Activated CD4-positive, alpha-beta T cell treated with anti-CD3 and anti-CD28 coated beads, Interleukin-10, Interleukin-2, amounts not matched to agents 100 ng/mL and 50 ng/mL, durations not matched to agents 16 hours and 8 hours (primary cell): ENCODE data around the gene PLXNA4.

ENCODE experiments used
- DNase-seq: peaks from one replicate; pipeline ENCODE4 v3.0.0-alpha.2; 2020

Gene PLXNA4

DNA sequence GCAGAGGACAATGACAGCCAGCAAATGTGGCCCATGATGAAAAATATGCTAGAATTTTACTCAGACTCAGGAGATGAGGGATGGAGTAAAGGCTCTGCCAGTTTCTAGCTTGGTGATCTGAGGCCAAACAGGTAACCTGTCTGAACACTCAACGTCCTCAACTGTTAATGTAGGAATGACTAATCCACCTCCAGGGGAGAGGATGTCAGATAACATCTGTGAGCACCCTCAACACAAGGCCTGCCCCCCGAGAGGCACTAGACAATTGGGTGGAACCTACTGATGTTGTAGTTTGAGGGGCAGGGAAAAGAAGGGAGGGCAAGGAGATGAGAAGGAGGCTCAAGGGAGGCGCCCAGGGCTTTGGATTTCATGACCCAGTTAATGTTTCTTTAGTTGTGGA is 445.1 kb downstream of the PLXNA4 start:
- DNase-seq = no peak

DNA sequence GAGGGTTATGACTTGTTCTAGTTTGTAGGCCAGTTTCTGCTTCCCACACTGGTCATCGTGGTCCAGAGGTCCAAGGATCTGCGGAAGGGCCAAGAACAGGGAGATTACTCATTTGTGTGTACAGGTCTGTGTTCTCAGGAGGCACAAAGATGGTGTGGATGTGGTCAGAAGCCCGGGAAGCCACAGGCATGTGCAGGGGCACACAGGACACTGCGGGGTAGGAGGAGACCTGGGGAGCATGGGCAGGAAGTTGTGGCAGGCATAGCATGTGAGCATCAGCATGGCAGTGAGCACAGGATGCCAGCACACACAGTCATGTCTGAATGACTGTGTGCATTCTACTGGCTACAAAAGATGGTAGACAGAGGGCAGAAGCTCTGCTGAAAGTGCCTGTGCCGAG is 445.8 kb downstream of the PLXNA4 start:
- DNase-seq = peak; percentile 25

DNA sequence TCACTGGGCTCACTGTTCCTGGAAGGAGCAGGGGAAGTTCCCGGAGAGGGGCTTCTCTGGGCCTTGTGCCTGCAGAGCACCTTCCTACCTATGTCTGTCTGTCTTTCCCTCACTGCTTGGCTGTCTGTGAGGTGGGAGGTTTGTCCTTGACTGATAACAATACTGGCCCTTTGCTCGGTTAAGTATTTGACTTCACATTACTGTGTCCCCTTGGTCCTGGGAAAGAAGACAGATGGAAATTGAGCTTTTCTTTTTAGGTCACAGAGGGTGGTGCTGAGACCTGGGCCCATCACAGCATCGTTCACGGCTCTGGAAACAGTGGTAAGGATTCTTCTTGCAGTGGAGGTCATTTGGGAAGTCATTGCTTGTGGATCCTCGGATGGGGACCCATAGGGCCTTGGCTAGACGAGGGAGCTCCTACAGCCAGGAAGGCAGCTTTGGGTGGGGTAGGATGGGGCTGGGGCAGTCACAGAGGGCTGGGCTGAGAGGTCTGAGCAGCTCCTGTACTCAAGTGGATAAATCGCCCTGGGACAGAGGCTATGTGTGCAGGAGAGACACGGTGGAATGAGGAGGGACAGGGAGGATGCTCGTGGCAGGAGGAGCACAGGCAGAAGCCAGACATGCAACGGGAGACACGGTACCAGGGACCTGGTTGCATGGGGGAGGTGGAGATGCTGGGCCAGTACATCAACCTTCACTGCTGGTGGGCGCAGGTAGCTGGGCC is 450.2 kb downstream of the PLXNA4 start:
- no peak for DNase-seq

DNA sequence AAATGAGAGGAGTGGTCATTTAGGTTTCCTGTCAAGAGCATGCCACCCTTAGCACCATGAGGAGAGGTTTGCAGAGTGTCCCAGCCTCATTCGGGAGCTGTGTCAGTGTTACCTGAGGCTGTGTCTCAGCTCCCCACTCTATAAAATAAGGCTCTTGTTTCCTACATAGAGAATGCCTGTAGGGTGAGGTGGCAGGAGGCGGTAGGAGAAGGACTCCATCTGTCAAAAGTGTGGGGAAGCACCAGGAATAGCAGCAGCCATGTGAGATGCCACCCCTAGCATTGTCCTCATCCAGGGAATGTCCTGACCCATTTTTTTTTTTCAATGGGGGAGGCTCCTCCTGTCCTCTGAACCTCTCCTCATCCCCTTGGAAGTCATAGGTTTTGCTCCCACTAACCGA is 451.2 kb downstream of the PLXNA4 start:
- no peak for DNase-seq

DNA sequence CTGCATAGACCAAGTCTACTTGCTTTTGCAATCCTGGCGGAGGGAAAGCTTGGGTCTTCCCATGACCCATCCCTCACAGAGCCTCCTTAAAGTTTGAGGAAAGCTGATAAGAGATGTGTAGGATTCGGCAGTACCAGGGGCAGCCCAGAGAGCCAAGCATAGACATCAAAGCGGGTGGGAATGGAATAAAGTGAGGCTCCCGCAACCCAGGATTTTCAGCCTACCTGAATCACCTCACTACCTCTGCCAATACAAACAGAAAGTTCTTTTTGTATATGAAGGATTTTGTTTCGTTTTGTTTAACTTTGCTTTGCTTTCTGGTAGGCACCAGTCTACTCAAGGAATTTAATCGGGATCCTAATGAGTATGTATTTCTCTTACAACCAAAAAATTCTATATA is 451.7 kb downstream of the PLXNA4 start:
- DNase-seq = no peak

DNA sequence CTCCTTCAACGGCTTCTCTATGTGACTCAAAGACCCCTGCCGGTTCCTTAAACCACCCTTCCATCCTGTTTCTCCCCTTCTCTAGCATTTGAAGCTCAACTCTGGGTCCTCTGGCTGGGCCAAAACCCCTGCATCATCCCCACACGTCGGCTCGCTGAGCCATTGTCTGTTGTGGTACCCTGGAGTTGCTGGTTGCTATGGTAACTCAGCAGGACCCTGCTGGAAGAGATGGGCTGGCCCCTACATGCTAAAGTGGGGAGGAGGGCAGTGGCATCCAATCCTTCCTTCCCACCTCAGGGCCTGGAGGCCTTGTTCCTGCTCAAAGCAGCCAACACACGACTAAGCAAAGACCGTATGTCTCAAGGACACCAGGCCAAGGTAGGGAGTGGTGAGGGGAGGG is 452.5 kb downstream of the PLXNA4 start:
- no peak for DNase-seq

DNA sequence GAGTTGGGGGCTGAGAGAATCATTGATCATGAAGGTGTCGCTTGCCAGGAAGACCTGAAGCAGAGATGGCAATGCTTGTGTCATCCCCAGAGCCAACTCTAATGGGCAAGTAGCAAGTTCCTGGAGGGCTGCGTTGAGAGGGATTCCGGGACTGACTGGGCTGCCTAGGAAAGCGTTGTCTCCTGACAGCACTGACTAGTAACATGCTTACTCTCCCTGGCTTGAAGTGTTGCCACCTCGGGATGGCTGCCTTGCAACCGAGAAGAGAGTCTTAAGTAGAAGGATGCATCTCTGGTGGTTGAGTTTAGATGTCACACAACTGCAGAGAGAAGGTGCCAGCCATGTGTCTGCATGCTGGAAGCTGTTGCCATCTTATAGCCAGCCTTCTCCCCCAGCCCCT is 453.4 kb downstream of the PLXNA4 start:
- no peak for DNase-seq

DNA sequence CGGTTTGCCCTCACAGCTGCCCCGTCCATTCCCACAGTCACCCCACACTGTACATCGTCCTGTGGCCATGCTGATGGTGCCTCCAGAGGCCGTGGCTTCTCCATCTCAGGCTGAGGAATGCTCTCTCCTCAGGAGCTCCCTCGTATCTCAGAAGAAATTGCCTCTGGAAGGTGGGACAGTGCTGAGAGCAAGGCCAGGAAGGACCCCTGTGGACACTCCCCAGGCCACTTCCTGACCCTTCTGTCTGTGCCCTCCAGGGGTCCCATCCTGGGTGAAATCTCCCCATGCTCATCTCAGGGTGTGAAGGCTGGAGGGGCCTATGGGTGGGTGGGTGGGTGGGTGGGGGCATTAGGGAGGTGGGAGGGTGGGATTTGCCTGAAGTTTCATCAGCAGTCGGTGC is 454.3 kb downstream of the PLXNA4 start:
- DNase-seq = no peak

DNA sequence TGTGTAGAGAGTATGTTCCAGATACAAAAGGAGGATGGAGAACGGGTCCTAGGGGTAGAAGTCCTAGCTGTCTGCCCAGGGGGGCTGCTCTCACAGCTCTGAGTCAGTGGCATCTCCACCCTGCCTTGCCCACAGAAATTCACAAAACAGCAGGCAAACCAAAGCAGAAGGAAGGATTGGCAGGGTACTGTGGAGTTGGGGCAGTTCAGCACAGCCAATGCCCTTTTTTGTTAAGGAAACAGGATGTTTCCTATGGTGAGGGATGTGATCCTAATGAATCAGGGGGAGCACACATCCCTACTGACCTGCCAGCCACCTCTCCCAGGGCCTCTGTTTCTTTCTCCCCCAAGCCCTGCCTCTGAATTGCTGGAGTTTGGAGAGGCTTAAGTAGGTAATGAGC is 457.6 kb downstream of the PLXNA4 start:
- no peak for DNase-seq

DNA sequence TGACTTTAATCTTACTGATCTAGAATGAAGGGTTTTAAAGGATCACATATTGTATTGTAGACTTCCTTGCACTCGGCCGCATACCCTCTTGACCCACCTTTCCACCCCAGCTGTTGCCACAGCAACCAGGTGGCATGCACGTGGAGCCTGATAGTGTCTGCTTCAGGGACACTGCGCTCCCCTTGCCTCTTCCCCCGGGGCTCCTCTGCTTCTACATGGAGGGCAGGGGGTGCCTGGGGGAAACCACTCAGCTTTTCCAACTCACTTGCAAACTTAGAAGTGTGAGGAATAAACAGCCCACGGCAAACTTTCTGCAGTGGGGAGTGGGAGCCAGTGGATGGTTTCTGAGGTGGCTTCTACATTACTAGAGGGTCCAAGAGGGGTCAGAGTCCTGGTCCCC is 458.6 kb downstream of the PLXNA4 start:
- DNase-seq = no peak

DNA sequence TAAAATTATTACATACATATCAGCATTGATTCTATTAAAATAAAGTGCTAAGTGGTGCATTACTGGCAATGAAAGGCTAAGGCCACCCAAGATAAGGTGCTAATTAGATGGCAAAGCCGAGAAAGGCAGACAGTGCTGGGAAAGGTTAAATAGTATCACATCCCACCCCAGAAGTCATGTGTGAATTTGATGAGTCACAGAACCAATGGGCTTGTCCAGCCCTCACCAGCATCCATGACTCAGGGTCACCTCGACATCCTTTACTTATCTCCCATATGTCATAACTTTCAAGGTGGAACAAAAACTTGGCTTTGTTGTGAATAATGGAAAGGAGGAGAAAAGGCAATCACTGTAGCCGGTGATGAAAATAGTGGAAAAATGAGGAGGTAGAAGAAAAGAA is 459.1 kb downstream of the PLXNA4 start:
- DNase-seq = no peak

DNA sequence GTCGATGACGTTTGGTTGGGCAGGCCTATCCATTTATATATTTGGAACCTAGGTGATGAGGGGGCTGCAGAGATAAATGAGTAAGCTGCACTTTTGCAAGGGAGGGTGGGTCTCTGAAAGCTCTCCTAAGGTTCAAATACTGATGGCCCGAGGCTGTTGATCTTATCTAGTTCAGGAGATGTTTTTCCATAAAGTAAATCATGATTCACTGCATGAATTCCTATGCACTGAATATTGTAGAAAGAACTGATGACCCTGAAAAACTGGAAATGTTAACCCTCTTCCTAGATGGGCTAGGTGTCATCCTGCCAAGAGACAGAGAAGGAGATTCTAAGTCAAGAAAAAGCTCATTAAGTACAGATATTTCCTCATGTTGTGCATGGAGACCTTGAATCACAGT is 459.9 kb downstream of the PLXNA4 start:
- DNase-seq = no peak

DNA sequence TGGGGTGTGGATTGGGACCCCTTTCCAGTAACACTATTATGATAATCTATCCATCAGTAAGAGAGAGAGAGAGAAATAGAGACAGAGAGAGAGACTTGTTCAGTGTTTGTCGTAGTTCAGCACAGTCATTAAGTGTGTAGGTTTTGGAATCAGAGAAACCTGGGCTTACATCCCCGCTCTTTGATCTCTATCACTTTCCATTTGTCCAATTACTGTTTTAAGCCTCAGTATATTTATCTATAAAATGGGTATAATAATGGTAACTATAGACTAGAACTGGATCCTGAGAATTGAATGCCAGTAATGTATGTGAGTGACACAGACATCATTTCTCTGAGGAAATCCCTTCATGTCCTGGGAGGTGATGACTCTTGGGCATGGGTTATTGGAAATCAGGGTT is 460.5 kb downstream of the PLXNA4 start:
- DNase-seq = no peak

DNA sequence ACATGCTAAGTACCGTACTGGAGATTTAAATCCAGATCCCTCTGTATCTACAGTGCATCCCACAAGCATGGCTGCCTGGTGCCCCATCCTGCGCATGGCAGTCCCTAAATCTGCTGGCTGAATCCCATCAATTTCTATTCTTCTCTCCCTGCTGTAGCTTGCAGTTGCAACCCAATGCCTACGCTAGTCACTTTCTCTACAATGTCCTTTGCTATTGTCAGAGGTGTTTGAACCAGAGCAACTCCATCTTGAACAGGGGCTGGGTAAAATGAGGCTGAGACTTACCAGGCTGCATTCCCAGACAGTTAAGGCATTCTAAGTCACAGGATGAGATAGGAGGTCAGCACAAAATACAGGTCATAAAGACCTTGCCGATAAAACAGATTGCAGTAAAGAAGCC is 461.2 kb downstream of the PLXNA4 start:
- DNase-seq = no peak

DNA sequence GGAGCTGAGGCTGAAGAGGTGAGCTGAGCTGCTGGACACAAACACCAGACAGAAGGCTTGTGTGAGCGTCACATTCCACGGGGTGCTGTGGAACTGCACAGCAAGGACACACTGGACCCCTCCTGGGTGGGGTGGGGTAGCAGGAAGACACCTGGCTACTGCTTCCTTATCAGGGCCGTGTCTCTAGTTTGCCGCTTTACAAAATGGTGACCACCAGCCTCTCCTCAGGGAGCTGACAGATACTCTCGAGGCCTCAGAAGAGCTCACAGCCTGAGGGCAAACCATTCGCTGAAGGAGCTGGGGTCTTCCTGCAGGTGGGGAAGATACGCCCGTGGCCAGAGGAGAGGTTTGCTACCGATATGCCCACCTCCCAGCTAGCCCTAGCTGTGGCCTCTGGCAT is 461.9 kb downstream of the PLXNA4 start:
- DNase-seq = no peak

DNA sequence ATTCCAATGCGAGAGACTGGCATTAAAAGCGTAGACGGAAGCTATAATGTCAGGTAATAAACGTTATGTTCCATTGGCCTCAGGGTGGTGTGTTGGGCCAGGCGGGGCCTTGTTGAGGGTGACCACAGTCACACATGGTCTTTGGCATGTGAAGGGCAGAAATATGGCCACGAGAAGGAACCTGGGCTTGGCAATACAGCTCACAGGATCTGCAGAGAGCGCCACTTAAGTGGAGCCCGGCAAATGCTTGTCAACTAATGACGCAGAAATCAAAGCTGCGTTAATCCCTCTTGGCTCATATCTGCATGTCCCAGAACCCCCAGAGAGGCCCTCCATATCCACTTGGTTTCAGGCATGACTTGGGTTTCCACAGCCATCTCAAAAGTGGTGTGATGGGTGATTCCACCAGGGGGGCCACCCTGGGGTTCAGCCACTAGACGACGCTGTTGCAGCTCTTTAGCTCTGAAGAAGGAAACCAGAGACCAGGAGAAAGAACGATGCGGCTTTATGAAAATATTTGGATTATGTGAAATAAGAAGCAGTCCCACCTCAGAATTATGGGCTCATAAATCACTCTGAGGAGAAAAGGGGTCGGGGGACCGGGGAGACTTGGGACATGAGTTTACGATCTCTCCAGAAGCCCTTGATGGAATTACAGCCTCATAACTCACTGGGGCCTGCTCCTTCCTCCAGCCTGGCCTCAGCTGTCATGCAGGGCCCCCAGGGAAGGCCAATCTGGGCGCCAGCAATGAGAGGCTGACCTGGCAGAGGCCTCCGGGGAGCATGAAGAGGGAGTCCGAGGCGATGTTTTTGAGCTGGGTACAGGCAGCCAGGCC is 462.5 kb downstream of the PLXNA4 start:
- no peak for DNase-seq

DNA sequence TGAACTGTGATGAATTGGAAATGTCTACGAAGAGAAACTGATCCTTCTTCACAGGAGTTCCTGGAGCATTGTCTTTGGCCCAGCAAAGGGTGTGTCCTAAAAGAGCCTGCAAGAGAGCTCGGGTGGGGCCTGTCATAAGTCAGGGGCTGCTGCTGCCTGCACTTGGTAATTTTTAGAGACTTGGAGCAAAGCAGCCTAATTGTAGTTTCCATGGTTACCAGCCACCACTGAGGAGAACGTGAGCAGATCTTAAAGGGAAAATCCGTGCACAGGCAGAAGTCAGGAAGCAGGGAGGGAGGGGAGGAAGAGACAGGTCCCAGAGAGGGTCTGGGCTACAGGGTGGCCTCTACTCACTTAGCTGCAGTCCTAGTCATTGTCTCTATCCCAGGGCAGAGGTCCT is 463.6 kb downstream of the PLXNA4 start:
- no peak for DNase-seq

DNA sequence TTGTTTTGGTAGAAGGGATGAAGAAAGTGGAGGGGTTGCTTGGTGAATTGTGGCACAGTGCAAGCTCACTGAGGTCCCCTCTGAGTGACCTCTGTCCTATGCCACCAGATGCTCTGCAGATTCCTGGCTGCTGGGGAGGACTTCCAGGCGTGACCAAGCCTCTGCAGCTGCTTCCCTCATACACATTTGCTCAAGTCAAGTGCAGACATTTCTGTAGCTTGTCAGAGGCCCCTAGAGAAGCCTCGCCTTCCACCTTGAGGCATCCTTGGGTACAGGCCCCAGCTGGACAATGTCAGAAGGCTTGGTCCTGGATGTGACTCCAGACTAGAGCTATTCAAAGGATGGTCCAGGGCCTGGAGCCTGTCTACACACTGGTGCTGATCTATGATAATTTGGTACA is 464.2 kb downstream of the PLXNA4 start:
- DNase-seq = no peak

DNA sequence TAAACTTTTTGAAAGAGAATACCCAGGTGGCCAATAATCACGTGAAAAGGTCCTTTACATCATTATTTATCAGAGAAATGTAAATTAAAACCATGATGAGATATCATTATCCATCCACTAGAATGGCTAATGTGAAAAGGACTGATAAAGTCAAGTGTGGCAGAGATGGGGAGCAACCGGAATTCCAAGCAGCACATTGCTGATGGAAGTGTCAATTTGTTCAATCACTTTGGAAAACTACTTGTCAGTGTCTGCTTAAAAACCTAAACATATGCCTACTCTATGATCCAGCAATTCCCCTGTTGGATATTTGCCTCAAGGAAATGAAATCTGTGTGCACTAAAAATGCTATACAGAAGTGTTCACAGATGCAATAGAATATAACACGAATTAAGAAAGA is 465.6 kb downstream of the PLXNA4 start:
- DNase-seq = no peak

DNA sequence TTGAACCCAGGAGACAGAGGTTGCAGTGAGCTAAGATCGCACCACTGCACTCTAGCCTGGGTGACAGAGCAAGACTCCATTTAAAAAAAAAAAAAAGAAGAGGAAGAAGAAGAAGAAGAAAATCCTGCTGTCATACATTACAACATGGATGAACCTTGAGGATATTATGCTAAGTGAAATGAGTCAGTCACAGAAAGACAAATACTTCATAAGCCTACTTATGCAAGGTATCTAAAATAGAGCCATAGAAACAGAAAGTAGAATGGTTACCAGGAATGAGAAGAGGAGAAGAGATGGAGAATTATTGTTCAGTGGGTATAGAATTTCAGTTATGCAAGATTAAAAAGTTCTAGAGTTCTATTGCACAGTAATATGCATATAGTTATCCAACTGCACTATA is 466.5 kb downstream of the PLXNA4 start:
- no peak for DNase-seq

DNA sequence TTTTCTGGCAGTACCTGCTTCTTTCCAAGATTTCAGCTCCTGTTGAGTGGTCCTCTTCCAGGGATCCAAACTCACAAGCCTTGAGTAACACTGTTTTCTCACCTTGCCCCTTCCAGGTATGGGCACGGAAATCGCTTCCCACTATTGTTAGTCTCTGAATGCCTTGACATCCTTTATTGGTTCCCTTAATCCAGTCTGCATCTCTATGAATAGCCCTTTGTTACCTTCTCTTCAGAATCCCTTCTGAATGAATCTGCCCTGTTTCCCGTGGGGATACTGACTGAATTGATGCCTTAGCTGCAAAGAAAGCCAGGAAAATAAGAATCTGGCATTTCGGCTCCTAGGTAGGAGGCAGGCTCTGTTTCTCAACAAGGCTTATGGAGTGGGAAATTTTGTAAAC is 467.7 kb downstream of the PLXNA4 start:
- DNase-seq = no peak

DNA sequence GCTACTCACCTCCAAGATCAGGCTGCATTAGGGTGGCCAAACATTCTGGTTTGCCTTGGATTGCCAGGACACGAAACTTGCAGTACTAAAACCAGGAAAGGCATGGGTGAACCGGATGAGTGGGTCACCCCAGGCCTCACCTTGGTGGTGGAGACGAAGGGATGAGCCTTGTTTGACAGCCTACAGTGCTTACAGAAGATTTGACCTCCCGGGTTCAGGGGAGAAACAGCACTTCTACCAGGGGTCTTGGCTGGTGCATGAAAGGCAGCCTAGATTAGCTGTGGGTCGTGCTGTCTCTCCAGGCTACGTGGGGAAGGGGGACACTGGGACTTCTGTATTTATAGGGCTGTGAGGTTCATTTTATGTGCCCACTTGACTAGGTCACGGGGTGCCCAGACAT is 469.8 kb downstream of the PLXNA4 start:
- no peak for DNase-seq

DNA sequence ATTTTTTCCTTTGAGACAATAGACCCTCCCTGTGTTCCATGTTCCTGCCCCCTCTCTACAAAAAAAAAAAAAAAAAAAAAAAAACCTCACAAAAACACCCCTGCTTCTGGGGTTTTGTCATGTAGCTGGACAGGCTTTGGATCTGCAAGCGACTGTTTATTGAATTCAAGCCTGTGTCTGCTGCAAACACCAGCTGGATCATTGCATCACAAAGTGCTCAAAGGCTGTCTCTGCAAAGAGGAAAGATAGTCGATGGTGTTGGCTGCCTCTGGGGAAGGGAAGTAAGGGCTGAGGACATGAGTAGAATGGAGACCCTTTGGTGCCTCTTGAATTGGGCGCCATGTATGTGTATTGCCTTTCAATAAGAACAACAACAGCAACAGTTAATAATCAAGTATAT is 471.2 kb downstream of the PLXNA4 start:
- no peak for DNase-seq

DNA sequence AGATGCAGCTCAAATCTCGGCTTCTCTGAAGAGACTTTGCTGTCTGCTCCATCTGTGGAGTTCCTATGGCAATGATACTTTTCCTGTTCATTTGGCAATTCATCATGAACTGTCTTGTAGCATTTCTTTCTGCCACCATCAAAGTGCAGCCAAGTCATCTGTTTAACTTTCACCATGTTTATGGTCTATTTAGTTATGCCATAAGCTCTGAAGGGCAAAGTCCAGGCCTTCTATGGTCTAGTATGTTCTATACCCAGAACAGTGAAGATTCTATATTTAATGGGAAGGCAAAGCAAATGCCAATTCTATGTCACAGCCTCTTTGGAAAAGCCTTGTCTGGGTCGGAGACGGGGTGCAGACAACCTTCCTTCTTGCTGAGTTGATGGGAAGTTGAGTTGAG is 472.6 kb downstream of the PLXNA4 start:
- DNase-seq = no peak

DNA sequence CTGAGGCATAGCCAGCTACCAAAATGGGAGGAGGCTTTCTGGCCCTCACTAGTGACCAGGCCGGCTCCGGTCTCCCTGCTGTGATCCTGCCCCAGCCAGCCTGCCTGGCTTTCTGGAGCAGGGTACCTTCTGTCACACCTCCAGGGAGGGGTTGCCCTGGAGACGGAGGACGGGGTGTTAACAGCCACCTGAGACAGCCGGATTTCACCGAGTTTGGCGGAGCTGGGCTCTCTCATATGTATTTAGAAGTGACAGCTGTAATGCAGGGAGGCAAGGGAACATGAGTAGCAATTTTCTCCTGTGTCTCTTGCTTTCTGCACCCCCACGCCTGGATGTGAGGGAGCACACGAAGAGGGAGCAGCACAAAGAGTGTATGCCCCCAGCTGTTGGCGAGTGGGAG is 473.3 kb downstream of the PLXNA4 start:
- DNase-seq = no peak
